IPS-15b (cell line): ENCODE results near the gene C16orf92.
"Not testable (repeated sequence)": the region's sequence is repeated elsewhere in the genome, so short reads cannot be mapped to it uniquely, and the experiment has no call there.

Experiments
- H3K27me3 ChIP-seq: one replicate; pipeline ENCODE4 v1.6.1; 2013; ENCODE audit warnings: low read length; ENCODE audit not compliant: control insufficient read depth, insufficient read depth
- H3K36me3 ChIP-seq: one replicate; pipeline ENCODE4 v1.6.1; 2013; ENCODE audit warnings: low read length; ENCODE audit not compliant: control insufficient read depth, insufficient read depth
- H3K4me1 ChIP-seq: one replicate; pipeline ENCODE4 v1.6.1; 2013; ENCODE audit warnings: mild to moderate bottlenecking, low read length; ENCODE audit not compliant: control insufficient read depth, insufficient read depth
- H3K4me3 ChIP-seq: one replicate; pipeline ENCODE4 v1.5.1; 2013; ENCODE audit warnings: low read depth, low read length
- H3K9ac ChIP-seq: one replicate; pipeline ENCODE4 v1.6.1; 2013; ENCODE audit warnings: low read depth, mild to moderate bottlenecking, low read length
- H3K9me3 ChIP-seq: one replicate; pipeline ENCODE4 v1.6.1; 2013; ENCODE audit warnings: mild to moderate bottlenecking, low read length; ENCODE audit not compliant: control insufficient read depth, insufficient read depth

Gene C16orf92

DNA sequence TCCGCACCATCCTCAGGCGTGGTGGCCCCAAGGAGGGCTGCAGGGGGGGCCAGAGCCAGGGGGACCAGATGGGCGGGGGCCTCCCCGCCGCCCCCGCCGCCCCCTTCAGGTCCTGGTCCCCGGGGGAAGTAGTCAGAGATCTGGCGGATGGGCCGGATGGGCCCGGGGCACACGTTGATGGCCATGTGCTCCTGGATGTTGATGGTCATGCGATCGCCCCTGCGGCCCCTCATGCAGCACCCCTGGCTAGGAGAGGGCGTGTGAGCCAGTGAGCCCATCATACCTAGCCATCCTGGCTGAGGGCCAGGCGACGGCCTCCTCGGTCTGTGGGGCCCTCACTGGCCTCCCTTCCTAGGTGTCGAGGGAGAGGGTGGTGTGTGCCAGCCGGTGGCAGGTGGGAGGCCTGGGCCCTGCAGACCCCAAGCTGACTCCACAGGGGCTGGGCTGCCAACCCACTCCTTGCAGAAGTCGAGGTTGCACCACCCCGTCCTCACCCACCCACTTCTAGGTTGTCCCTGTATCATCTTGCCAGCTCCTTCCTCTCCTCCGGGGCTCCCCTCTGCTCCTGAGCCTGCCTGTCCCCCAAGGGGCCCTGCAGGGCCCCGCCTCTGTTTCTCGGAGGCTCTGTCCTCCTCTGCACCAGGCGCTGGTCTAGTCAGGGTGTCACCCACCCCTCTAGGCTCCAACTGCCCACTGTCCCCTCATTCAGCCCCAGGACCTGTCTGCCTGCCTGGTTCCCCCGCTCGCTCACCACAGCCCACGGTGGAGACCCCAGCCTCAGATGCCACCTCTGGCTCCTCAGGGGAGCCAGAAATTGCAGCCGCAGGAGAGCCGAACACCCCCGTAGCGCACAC is 12.8 kb upstream of the C16orf92 start:
- Histone ChIP-seq H3K9me3 (no peaks in the 10 kb centered on the region), H3K4me3 (peak overlapping the region; percentile 61), H3K27me3 (peaks cover 15% of the 10 kb centered on the region), H3K36me3 (peaks cover 12% of the 10 kb centered on the region), H3K9ac (no peak overlapping the region), H3K4me1 (no peaks in the 10 kb centered on the region)

DNA sequence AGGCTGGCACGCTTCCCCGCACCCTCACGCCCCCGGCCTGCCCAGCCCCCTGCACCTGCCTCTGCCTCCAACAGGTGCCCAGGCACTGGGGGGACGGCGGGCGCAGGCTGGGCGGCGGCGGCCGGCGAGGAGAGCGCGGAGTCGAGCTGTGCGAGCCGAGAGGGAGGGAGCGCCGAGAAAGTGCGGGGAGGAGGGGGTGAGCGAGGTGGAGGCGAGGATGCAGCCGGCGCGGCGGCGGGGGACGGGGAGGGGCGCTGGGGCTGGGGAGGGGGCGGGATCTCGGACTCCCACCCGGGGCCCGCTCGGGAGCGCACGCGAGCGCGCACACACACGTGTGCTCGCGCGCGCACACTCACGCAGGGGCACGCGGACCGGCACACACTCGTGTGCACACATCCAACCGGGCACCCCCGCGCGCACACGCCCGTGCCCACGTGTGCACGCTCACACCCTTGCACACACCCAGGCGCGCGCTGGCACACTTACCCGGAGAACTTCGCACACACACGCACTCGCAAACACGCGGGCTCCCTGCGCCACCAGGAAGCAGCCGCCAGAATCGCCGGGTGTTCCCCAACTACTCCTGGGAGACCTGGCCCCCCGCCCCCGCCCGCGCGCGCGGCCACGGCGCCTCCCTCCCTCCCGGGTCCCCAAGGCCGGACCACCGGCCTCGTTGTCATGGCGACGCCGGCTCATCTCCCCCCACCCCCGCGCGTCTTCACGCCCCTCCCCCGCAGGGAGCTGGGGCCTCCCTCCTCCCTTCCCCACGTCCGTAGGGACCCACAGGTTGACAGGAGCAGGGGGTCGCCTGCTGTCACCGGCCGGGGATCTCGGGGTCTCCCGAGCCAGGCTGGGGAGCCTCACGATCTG is 11.9 kb upstream of the C16orf92 start, which contains the start of gene DOC2A:
DOC2A (minus strand) TSS at position 184 of the 870 bp plus-strand sequence. CDS start 805 bp downstream, outside the sequence.
- Histone ChIP-seq H3K9ac (no peak within 1 kb of the TSS), H3K4me3 (peak within 1 kb of the TSS; percentile 68), H3K4me1 (no peaks in the 10 kb centered on the region), H3K27me3 (peaks cover 15% of the 10 kb centered on the region), H3K9me3 (no peaks in the 10 kb centered on the region), H3K36me3 (peaks cover 7% of the 10 kb centered on the region)

GRCh38 chr16:30011714-30012504 is 11.1 kb upstream of the C16orf92 start:
- H3K4me3 ChIP-seq, result peak overlapping the region; percentile 68
- H3K4me1 ChIP-seq, result no peaks in the 10 kb centered on the region
- no peaks in the 10 kb centered on the region for H3K36me3 ChIP-seq
- H3K9ac ChIP-seq, result no peak overlapping the region
- peaks cover 15% of the 10 kb centered on the region for H3K27me3 ChIP-seq
- H3K9me3 ChIP-seq, result no peaks in the 10 kb centered on the region

GRCh38 chr16:30012598-30012997 is 10.4 kb upstream of the C16orf92 start:
- H3K27me3 ChIP-seq, result peaks cover 15% of the 10 kb centered on the region
- H3K36me3 ChIP-seq, H3K4me3 ChIP-seq, H3K9ac ChIP-seq, H3K9me3 ChIP-seq, H3K4me1 ChIP-seq: not testable (repeated sequence)

DNA sequence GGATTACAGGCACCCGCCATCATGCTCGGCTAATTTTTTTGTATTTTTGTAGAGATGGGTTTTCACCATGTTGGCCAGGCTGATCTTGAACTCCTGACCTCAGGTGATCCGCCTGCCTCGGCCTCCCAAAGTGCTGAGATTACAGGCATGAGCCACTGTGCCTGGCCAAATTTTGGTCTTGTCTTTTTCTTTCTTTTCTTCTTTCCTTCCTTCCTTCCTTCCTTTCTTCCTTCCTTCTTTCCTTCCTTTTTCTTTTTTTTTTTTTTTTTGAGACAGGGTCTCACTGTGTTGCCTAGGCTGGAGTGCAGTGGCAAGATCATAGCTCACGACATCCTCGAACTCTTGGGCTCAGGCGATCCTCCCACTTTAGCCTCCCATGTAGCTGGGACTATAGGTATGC is 7.5 kb upstream of the C16orf92 start:
- not testable (repeated sequence) for H3K36me3 ChIP-seq, H3K4me3 ChIP-seq, H3K9me3 ChIP-seq, H3K9ac ChIP-seq, H3K4me1 ChIP-seq, H3K27me3 ChIP-seq

GRCh38 chr16:30016555-30017276 is 6.3 kb upstream of the C16orf92 start:
- H3K9ac ChIP-seq, result no peak overlapping the region
- H3K36me3 ChIP-seq, result no peaks in the 10 kb centered on the region
- H3K4me3 ChIP-seq, result no peak overlapping the region
- H3K27me3 ChIP-seq, result peaks cover 2% of the 10 kb centered on the region
- no peaks in the 10 kb centered on the region for H3K9me3 ChIP-seq
- H3K4me1 ChIP-seq, result no peaks in the 10 kb centered on the region

GRCh38 chr16:30017277-30017656 is 5.7 kb upstream of the C16orf92 start:
- Histone ChIP-seq H3K9me3 (no peaks in the 10 kb centered on the region), H3K36me3 (no peaks in the 10 kb centered on the region), H3K9ac (no peak overlapping the region), H3K27me3 (peaks cover 1% of the 10 kb centered on the region), H3K4me3 (no peak overlapping the region), H3K4me1 (no peaks in the 10 kb centered on the region)

- H3K9ac ChIP-seq, H3K4me3 ChIP-seq, H3K4me1 ChIP-seq, H3K36me3 ChIP-seq, H3K9me3 ChIP-seq, H3K27me3 ChIP-seq: not testable (repeated sequence)
Observed at GRCh38 chr16:30017937-30018336, 5.1 kb upstream of the C16orf92 start.

DNA sequence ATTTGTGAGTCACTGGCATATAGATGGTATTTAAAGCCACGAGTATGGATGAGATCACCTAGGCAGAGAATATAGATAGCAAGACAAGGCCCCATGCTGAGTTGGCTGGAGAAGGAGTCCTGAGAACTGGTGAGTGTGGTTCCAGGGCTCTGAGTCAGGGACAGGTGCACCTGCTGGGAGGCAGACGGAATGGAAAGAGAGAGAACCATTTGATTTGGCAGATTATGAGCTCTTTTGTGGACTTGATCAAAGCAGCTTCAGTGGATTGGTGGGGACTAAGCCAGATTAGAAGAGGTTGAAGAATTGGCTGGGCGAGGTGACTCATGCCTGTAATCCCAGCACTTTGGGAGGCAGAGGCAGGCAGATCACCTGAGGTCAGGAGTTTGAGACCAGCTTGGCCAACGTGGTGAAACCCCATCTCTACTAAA is 4.3 kb upstream of the C16orf92 start:
- H3K36me3 ChIP-seq, result no peaks in the 10 kb centered on the region
- no peaks in the 10 kb centered on the region for H3K4me1 ChIP-seq
- H3K9me3 ChIP-seq, result no peaks in the 10 kb centered on the region
- no peaks in the 10 kb centered on the region for H3K27me3 ChIP-seq
- H3K9ac ChIP-seq, result no peak overlapping the region
- no peak overlapping the region for H3K4me3 ChIP-seq

DNA sequence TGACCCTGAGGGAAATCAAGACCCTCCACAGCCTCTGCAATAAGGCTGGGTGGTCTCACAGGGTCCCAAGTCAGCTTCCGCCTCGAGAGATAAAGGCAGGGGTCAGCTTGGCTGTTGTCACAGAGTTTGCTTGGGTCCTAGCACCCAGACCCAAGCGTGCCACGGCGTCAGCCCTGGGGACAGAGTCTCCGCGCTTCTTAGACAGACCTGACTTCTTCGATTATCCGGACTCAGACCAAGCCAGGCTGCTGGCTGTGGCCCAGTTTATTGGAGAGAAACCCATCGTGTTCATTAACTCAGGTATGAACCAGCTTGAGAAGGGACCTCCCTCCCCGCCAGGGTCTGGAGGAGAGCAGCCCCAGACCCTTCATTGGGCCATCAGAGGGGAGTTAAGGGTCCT is 588 bp downstream of the C16orf92 start:
- Histone ChIP-seq H3K4me1 (no peaks in the 10 kb centered on the region), H3K27me3 (no peaks in the 10 kb centered on the region), H3K36me3 (peaks cover 11% of the 10 kb centered on the region), H3K4me3 (no peak overlapping the region), H3K9me3 (no peaks in the 10 kb centered on the region), H3K9ac (no peak overlapping the region)

GRCh38 chr16:30024451-30024850 is 1.5 kb downstream of the C16orf92 start:
- H3K4me1 ChIP-seq, result no peaks in the 10 kb centered on the region
- peaks cover 11% of the 10 kb centered on the region for H3K36me3 ChIP-seq
- no peak overlapping the region for H3K9ac ChIP-seq
- H3K9me3 ChIP-seq, result no peaks in the 10 kb centered on the region
- no peaks in the 10 kb centered on the region for H3K27me3 ChIP-seq
- no peak overlapping the region for H3K4me3 ChIP-seq
